ENCODE results near the gene ARL3.

Gene ARL3

DNA sequence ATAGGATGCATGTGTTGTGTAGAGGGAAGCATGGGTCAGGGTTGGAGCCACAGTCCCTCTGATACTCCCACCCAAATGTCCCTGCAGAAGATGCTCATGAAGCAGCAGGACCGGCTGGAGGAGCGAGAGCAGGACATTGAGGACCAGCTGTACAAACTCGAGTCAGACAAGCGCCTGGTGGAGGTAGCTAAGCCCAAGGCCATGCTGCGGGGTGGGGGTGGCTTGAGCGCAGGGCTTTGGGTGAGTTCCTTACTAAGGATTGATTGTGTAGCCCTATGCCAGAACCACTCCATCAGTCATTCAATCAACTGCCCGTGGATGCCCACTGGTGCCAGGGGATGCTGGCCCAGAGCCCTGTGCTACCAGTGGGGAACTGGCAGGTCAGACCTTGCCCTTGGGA, 59.6 kb downstream of the ARL3 start:
- Histone ChIP-seq H3K4me3 (ENCODE audit: low read depth in 1 of 2, low read length in 2 of 2) (no peak overlapping the region), H3K4me1 (ENCODE audit: insufficient read depth, low read length) (peaks cover 28% of the 10 kb centered on the region), H3K27me3 (ENCODE audit: control insufficient read depth in 1 of 2, insufficient read depth in 2 of 2, low read length in 2 of 2) (no peaks in the 10 kb centered on the region), H3K9me3 (ENCODE audit: low read length) (no peaks in the 10 kb centered on the region), H3K36me3 (ENCODE audit: insufficient read depth, low read length) (peaks cover 64% of the 10 kb centered on the region), H3K27ac (ENCODE audit: low read depth, low read length) (no peak overlapping the region), H3K9ac (ENCODE audit: low read length) (no peak overlapping the region)

DNA sequence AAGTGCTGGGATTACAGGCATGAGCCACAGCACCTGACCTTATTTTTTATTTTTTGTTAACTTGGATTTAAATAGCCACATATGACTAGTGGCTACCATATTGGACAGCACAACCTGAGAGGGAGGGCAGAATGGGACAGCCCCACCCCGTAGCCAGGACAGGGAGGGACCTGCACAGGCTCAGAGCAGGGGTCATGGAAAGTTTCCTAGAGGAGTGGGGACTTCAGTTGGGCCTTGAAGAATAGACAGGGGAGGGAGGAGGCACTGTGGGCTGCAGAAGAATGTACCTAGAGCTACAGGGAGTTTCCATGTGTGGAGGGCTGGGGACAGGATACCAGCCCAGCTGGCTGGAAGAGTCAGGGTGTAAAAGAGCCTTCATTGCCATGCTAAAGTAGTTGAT, 61.1 kb downstream of the ARL3 start:
- H3K9ac ChIP-seq (ENCODE audit: low read length), result no peak overlapping the region
- H3K27me3 ChIP-seq (ENCODE audit: control insufficient read depth in 1 of 2, insufficient read depth in 2 of 2, low read length in 2 of 2), result no peaks in the 10 kb centered on the region
- H3K36me3 ChIP-seq (ENCODE audit: insufficient read depth, low read length), result peaks cover 65% of the 10 kb centered on the region
- H3K9me3 ChIP-seq (ENCODE audit: low read length), result no peaks in the 10 kb centered on the region
- H3K4me3 ChIP-seq (ENCODE audit: low read depth in 1 of 2, low read length in 2 of 2), result no peak overlapping the region
- no peak overlapping the region for H3K27ac ChIP-seq (ENCODE audit: low read depth, low read length)
- H3K4me1 ChIP-seq (ENCODE audit: insufficient read depth, low read length), result peaks cover 43% of the 10 kb centered on the region

- no peak overlapping the region for H3K9ac ChIP-seq (ENCODE audit: low read length)
- no peak overlapping the region for H3K4me3 ChIP-seq (ENCODE audit: low read depth in 1 of 2, low read length in 2 of 2)
- H3K4me1 ChIP-seq (ENCODE audit: insufficient read depth, low read length), result peaks cover 50% of the 10 kb centered on the region
- H3K27me3 ChIP-seq (ENCODE audit: control insufficient read depth in 1 of 2, insufficient read depth in 2 of 2, low read length in 2 of 2), result no peaks in the 10 kb centered on the region
- peaks cover 71% of the 10 kb centered on the region for H3K36me3 ChIP-seq (ENCODE audit: insufficient read depth, low read length)
- no peak overlapping the region for H3K27ac ChIP-seq (ENCODE audit: low read depth, low read length)
- H3K9me3 ChIP-seq (ENCODE audit: low read length), result no peaks in the 10 kb centered on the region
Measured at GRCh38 chr10:102652170-102652916, 61.9 kb downstream of the ARL3 start.

GRCh38 chr10:102651455-102652169, 62.6 kb downstream of the ARL3 start:
- Histone ChIP-seq H3K9me3 (ENCODE audit: low read length) (no peaks in the 10 kb centered on the region), H3K27ac (ENCODE audit: low read depth, low read length) (no peak overlapping the region), H3K27me3 (ENCODE audit: control insufficient read depth in 1 of 2, insufficient read depth in 2 of 2, low read length in 2 of 2) (no peaks in the 10 kb centered on the region), H3K4me3 (ENCODE audit: low read depth in 1 of 2, low read length in 2 of 2) (no peak overlapping the region), H3K9ac (ENCODE audit: low read length) (no peak overlapping the region), H3K36me3 (ENCODE audit: insufficient read depth, low read length) (peaks cover 65% of the 10 kb centered on the region), H3K4me1 (ENCODE audit: insufficient read depth, low read length) (peaks cover 57% of the 10 kb centered on the region)

DNA sequence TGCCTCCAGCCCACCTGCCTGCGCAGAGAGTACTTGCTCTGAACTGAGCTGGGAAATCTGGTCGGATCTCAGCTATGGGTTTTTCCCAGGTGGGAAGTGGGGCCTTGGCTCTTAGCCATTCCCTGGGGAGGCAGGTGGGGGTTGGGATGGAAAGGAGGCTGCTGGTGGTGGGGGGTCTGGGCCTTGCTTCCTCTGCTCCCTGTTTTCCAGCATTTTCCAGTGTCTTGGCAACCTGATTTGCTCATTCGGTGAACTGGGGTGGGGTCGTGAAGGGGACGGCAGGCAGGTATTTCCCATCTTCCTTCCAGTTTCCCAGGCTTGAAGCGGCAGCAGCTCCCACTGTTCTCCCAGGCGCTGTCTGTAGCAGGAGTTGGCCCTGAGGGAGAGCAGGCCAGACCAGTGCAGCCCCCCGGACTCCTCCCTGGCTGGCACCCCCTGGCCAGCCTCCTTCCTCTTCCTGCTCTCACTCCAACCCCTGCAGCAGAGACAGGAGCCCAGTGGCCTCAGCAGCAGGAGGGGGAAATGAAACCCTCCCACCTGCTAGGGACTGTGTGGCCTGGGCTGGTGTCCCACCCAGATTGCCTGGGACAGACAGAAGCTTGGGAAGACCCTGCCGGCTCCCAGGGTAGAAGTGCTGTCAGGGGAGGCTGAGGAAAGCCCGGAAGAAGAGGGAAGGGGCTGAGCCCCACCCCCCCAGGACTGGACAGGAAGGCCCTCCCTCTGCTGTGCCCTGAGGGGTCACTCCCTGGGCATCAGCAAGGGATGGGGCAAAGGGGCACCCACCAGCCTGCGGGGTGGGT, 63.3 kb downstream of the ARL3 start:
- Histone ChIP-seq H3K9me3 (ENCODE audit: low read length) (no peaks in the 10 kb centered on the region), H3K4me1 (ENCODE audit: insufficient read depth, low read length) (peaks cover 63% of the 10 kb centered on the region), H3K4me3 (ENCODE audit: low read depth in 1 of 2, low read length in 2 of 2) (no peak overlapping the region), H3K27ac (ENCODE audit: low read depth, low read length) (peak overlapping the region; percentile 27), H3K27me3 (ENCODE audit: control insufficient read depth in 1 of 2, insufficient read depth in 2 of 2, low read length in 2 of 2) (no peaks in the 10 kb centered on the region), H3K36me3 (ENCODE audit: insufficient read depth, low read length) (peaks cover 57% of the 10 kb centered on the region), H3K9ac (ENCODE audit: low read length) (no peak overlapping the region)

DNA sequence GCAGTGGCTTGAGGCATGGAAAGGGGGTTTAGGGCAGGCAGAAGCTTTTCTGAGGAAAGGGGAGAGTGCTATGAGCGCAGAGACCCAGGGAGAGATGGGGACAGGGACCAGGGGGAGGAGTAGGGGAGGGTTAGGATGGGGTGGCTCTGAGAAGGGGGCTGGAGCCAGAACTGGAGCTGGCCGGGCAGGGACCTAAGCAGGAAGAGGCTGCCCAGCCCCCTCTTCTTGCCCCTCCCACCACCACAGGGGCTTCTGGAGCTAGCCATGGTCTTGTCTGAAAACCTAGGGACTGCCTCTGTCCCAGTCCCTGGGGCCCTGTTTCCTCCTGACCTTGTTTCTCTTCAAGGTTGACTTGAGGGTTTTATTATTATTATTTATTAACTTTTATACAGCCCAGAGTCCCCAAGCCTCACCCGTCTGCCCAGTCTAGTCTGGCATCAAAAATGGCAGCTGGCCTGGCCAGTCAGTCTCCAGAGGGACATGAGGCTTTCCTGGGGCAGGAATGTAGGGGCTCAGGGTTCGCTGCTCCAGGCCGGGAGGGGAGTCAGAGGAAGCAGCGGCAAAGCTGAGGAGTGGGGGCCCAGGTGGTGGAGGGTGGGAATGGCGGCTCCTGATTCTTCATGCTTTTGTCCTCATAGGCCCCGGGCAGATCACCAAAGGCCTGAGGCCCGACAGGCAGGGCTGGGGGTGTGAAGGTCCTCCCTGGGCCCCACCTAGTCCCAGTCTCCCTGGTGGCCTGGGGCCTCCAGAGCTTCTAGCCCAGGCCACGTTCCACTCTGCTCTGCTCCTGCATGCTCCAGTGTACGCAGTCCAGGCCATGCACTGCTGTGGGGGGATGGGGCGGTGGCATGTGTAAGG, 64.2 kb downstream of the ARL3 start:
- peaks cover 63% of the 10 kb centered on the region for H3K4me1 ChIP-seq (ENCODE audit: insufficient read depth, low read length)
- H3K27me3 ChIP-seq (ENCODE audit: control insufficient read depth in 1 of 2, insufficient read depth in 2 of 2, low read length in 2 of 2), result no peaks in the 10 kb centered on the region
- H3K9me3 ChIP-seq (ENCODE audit: low read length), result no peaks in the 10 kb centered on the region
- H3K27ac ChIP-seq (ENCODE audit: low read depth, low read length), result peak overlapping the region; percentile 74
- peaks cover 49% of the 10 kb centered on the region for H3K36me3 ChIP-seq (ENCODE audit: insufficient read depth, low read length)
- peak overlapping the region in 1 of 2 donors; percentile 99 for H3K4me3 ChIP-seq (ENCODE audit: low read depth in 1 of 2, low read length in 2 of 2)
- H3K9ac ChIP-seq (ENCODE audit: low read length), result peak overlapping the region; percentile 28

DNA sequence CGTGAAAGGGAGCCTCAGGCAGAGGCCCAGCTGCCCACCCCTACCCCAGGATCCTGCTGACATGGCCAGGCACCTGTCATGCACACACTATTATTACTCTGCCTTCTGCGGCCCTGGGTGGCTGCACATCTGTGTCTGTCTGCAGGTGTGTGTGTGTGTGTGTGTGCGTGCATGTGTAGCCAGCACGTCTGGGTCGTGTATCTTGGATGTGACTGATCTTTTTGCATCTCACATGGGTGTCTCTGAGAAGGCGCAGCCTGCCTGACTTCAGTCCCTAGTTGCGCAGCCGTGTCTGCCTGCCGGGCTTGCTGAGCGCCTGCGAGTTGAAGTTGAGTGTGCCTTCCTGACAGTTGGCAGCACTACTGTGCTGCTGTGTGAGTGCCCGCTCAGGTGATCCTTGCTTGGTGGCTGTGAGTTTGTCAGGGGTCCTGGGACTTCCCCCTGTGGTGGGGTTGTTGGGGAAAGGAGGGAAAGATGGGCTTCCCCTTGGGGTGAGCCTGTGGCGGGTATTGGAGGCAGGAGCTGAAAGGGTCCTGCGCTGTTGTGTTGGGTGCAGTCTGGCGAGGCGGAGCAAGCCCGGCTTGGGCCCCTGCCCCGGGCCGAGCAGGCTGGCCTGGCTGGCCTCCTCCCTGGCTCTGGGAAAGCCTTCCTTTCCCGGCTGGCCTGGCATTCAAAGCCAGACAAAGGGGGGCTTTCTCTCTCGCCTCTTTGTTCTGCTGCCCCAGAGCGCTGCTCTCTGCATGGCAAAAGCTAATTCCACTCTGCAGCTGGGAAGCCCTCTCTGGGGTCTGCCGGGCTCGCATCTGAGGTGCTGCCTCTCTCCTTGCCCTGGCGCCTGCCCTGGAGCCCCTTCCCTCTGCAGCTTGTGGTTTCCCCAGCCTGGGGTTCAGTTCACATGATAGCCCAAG, 65.1 kb downstream of the ARL3 start:
- H3K27ac ChIP-seq (ENCODE audit: low read depth, low read length), result peak overlapping the region; percentile 74
- H3K4me1 ChIP-seq (ENCODE audit: insufficient read depth, low read length), result peaks cover 63% of the 10 kb centered on the region
- no peaks in the 10 kb centered on the region for H3K9me3 ChIP-seq (ENCODE audit: low read length)
- peak overlapping the region; percentile 28 for H3K9ac ChIP-seq (ENCODE audit: low read length)
- H3K27me3 ChIP-seq (ENCODE audit: control insufficient read depth in 1 of 2, insufficient read depth in 2 of 2, low read length in 2 of 2), result no peaks in the 10 kb centered on the region
- H3K4me3 ChIP-seq (ENCODE audit: low read depth in 1 of 2, low read length in 2 of 2), result peak overlapping the region in 1 of 2 donors; percentile 99
- H3K36me3 ChIP-seq (ENCODE audit: insufficient read depth, low read length), result peaks cover 43% of the 10 kb centered on the region

DNA sequence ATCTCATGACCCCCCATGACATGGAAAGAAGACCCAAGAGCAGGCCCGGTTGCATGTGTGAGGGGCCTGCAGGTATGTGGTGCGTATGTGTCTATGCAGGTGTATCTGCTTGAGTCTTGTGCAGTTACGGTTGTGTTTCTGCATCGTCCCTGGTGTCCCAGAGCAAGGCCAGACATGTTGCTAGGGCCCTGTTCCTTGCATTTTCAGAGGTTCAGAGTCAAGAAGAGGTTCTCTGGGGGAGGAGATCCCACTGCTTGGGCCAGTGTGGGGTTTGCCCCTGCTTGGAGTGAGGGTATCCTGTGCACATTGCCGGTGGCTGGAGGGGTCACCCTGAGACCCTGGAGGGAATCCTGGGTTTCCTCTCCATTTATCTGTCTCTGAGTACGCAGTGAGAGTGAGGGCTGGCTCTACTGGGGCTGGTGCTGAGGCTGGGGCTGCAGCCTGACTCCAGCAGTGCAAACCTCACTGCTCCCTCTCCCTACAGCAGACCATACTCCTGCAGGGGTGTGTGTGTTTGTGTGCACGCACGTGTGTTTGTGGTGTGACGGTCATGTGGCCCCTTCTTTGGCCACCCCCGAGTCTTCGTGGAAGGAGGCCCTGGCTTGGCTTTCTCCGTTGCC, 65.8 kb downstream of the ARL3 start:
- Histone ChIP-seq H3K9me3 (ENCODE audit: low read length) (no peaks in the 10 kb centered on the region), H3K4me3 (ENCODE audit: low read depth in 1 of 2, low read length in 2 of 2) (peak overlapping the region; percentile 0 to 99), H3K36me3 (ENCODE audit: insufficient read depth, low read length) (peaks cover 35% of the 10 kb centered on the region), H3K27ac (ENCODE audit: low read depth, low read length) (peak overlapping the region; percentile 74), H3K27me3 (ENCODE audit: control insufficient read depth in 1 of 2, insufficient read depth in 2 of 2, low read length in 2 of 2) (no peaks in the 10 kb centered on the region), H3K9ac (ENCODE audit: low read length) (peak overlapping the region; percentile 49), H3K4me1 (ENCODE audit: insufficient read depth, low read length) (peaks cover 63% of the 10 kb centered on the region)

- Histone ChIP-seq H3K27ac (ENCODE audit: low read depth, low read length) (peak overlapping the region; percentile 96), H3K36me3 (ENCODE audit: insufficient read depth, low read length) (peaks cover 28% of the 10 kb centered on the region), H3K4me1 (ENCODE audit: insufficient read depth, low read length) (peaks cover 63% of the 10 kb centered on the region), H3K9ac (ENCODE audit: low read length) (peak overlapping the region; percentile 49), H3K27me3 (ENCODE audit: control insufficient read depth in 1 of 2, insufficient read depth in 2 of 2, low read length in 2 of 2) (no peaks in the 10 kb centered on the region), H3K4me3 (ENCODE audit: low read depth in 1 of 2, low read length in 2 of 2) (peak overlapping the region; percentile 53 to 99), H3K9me3 (ENCODE audit: low read length) (no peaks in the 10 kb centered on the region)
Measured at GRCh38 chr10:102647443-102648268, 66.5 kb downstream of the ARL3 start.
